ENCODE data around the gene SATB2.

The SATB2 gene

GRCh38 chr2:199465390-199465789 is 7.7 kb upstream of the SATB2 start:
- CTCF ChIA-PET, result interaction anchor here (0.9 kb wide), 1 partner anchor 20 kb away, joined by 3 read pairs; no protein-coding TSS in a partner anchor

More at GRCh38 chr2:199465390-199465789, 7.7 kb upstream of the SATB2 start:
- Histone ChIP-seq H3K4me3 (ENCODE audit: low read depth, low read length) (no peak overlapping the region), H3K9me3 (ENCODE audit: control insufficient read depth, insufficient read depth, low read depth, low read length) (no peaks in the 10 kb centered on the region), H3K4me1 (ENCODE audit: control insufficient read depth, insufficient read depth, low read length) (peaks cover 4% of the 10 kb centered on the region; the same call in 1 of the 2 replicates), H3K36me3 (ENCODE audit: control insufficient read depth in 2 of 2, insufficient read depth in 1 of 2, low read length in 2 of 2) (no peaks in the 10 kb centered on the region), H3K27ac (ENCODE audit: extremely low read depth, low read depth, low read length) (no peak overlapping the region)
- no peak for TF ChIP-seq ZNF473 (tag by site-specific recombination; IDR thresholded peaks at IDR 0.05)
- TF ChIP-seq ZEB2 (tag by site-specific recombination; IDR thresholded peaks at IDR 0.05), result no peak
- no peak for TF ChIP-seq PRDM1 (tag by site-specific recombination; IDR thresholded peaks at IDR 0.05)
- no peak for TF ChIP-seq ZNF518A (tag by site-specific recombination; conservative IDR thresholded peaks at IDR 0.05; ENCODE audit: low read depth)
- TF ChIP-seq ZNF843 (tag by site-specific recombination; IDR thresholded peaks at IDR 0.05), result no peak
- TF ChIP-seq ZNF175 (tag by site-specific recombination; IDR thresholded peaks at IDR 0.05), result no peak
- TF ChIP-seq ZSCAN5A (tag by site-specific recombination; IDR thresholded peaks at IDR 0.05), result no peak
- no peak for TF ChIP-seq KLF10 (tag by site-specific recombination; IDR thresholded peaks at IDR 0.05)
- no peak for TF ChIP-seq KLF16 (tag by site-specific recombination; IDR thresholded peaks at IDR 0.05)
- TF ChIP-seq ZNF692 (tag by site-specific recombination; IDR thresholded peaks at IDR 0.05), result no peak
- no peak for TF ChIP-seq GLI4 (tag by site-specific recombination; IDR thresholded peaks at IDR 0.05)
- TF ChIP-seq IKZF3 (tag by site-specific recombination; IDR thresholded peaks at IDR 0.05), result no peak
- TF ChIP-seq ZNF596 (tag by site-specific recombination; IDR thresholded peaks at IDR 0.05), result no peak
- no peak for TF ChIP-seq ZNF560 (tag by site-specific recombination; IDR thresholded peaks at IDR 0.05; ENCODE audit: borderline replicate concordance)
- no peak for TF ChIP-seq ZNF544 (tag by site-specific recombination; IDR thresholded peaks at IDR 0.05)
- POLR2A ChIA-PET, result no interaction called here

All from HEK293 (cell line).